ENCODE results near the gene C11orf24.
"Not testable (repeated sequence)": the region's sequence is repeated elsewhere in the genome, so short reads cannot be mapped to it uniquely, and the experiment has no call there.

C11orf24 gene

DNA sequence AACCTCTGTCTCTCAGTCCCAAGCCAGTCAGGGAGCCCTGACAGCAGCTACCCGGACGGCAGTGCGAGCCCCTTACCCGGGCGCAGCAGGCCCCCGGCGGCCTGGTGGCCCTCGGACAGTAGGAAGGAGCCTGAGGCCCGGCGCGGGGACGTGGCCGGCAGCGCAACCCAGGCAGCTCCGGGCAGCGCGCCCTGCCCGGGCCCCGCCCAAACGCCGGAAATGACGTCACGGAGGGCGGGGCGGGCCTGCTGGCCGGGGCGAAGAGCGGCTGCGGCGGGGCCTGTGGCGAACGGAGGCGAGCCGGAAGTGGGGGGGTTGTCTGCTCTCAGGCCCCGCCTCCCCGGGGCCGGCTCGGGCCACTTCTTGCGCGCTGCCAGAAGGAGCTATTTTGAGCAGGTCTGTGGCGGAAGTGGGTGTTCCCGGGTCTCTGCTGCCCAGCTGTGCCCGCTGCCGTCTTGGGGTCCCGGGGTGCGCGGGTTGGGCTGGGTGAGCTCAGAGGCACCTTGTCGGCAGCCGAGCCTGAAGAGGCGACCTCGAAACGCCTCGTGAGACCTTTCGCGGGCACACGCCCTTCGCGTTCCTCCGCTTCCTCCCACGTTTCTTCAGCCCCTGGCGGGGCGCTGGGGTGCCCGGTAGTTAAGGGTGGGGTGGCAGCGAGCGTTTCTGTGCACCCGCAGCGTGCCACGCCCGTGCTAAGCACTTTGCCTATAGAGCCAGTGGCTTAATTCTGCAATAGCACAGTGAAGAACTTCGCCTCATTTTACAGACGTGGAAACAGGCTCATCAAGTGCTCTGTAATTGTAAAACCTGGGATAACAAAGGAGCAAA is at the start of gene C11orf24:
Gene C11orf24 (minus strand): TSS at position 193 of the 828 bp plus-strand sequence. CDS start 8,206 bp downstream, outside the sequence.
- DNase-seq = peak; percentile 96

DNA sequence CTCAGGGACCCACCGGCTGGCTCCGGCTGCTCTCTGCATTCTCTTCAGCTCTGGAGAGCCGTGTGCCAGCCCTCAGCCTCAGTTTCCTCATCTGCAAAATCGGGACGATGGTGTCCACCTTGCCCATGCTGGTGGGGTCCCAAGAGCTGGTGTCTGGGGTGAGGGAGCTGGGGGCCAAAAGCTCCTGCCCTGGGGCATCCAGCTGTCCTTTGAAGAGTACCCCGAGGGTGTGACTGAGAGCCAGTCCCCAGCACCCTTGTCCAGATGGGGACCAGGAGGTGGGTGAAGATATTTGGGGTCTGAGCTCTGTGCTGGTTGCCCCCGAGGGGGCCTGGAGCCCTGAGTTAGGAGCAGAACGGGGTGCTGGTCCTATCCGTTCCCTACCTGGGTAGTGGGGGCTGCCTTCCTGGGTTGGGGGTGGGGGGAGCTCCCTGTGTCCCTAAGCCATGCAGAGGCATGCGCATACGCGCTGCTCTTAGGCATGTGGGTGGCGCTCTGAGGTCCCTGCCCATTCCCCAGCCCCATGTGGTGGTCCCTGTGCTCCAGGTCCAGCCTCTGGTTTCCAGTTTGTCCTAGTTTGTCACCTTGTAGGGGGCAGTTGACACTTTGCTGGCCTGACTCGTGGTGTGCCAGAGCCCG is 45.5 kb upstream of the C11orf24 start:
- no peak for DNase-seq

DNA sequence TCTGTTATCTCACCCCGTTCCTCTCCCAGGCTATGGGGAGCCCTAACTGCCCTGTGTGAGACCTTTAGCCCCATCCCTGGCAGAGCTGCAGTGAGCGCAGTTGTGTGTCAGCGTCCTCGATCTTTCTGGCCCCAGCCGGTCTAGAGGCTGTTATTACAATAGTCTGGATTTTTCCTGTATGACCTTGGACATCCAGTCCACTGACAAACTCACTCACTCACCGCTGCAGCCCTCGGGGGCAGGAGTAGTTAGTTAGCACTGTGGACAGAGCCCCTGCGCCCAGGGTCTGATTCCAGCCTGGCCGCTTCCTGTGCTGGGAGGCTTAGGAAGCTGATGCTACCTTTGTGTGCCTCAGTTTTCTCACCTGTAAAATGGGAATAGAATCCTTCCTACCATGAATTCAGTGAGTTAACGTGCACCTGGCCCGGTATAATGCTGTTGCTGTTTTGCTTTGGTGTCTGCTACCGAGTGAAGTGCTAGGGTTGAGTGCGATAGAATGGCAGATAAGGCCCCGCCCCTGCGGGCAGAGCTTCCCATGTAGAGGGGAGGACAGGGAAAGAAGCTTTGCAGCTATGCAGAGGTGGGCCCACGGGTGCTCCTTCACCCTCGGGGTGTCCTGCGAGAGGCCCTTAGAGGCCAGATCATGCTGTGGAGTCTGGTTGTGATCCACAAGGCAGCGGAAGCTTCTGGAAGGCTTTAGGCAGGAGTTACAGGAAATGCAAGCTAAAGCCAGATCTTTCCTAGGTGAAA is 43.6 kb upstream of the C11orf24 start:
- no peak for DNase-seq

DNA sequence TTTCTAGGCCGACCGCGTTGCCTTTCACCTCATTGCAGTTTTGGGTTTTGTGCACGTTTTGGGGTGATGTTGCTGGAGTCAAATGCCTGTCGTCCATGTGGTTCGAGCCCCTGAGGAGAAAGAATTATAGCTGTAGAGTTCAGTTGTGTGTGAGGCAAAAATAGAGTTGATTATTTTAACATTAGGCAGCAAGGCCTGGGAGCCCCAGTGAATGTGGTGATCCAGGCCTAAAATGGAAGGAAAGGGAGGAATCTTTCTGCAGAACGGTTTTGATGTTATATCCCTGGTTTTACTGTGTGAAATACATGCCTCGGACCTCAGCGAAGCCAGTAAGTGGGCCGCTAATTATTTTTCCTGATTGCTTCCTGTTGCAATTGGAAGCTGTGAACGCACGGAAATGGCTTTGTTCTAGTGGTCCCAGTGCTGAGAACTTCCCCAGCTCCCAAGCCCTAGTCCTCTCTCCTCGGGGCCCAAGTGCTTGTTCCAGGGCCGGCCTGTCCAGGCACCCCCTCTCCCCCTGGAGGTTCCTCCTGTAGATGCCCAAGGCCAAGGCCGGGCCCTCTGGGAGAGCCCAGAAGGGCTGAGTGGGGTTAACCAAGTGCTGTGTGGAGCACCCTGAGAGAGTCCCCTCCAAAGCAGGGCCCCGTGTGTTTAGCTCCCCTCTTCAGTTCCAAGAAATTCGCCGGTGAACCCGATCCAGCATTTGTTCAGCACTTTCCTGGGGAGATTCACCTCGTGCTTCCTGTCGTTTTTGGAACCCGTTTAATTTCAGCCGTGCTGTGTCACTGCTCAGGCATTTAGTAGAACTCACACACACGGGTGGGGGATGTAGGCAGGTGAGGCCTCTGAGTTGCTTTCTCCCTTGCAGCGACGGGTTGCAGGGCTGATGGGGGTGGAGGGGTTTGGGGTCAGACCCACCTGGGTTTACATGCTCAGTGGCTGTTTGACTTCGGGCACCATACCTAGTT is 42.7 kb upstream of the C11orf24 start:
- no peak for DNase-seq

DNA sequence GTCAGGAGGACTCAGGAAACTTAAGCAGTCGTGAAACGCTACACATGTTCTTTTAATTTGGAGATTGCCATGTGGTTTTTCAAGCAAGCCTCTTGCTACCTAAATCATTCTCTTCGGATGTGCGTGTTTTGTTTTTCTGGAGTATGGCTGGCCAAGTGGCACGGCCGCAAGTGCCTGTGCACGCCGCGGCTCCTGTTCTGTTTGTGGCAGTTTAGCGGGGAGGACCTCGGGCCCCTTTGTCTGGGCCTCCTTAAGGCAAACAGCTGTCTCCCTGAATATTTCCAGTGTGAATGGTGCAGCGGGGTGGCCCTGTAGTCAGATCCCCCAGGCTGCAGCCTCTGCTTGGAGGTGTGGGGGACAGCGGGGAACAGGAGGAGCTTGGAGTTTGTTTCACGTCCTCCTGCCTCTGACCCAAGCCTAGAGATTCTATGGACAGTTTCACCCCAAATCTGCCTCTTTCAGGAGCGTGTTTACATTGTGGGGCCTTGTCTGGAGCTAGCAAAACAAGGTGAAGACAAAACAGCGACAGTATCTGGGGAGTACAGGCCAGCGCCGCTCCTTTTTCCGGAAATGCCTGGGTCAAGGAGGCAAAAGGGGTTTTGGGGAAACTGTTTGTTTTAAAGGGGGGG is 41.9 kb upstream of the C11orf24 start:
- no peak for DNase-seq

DNA sequence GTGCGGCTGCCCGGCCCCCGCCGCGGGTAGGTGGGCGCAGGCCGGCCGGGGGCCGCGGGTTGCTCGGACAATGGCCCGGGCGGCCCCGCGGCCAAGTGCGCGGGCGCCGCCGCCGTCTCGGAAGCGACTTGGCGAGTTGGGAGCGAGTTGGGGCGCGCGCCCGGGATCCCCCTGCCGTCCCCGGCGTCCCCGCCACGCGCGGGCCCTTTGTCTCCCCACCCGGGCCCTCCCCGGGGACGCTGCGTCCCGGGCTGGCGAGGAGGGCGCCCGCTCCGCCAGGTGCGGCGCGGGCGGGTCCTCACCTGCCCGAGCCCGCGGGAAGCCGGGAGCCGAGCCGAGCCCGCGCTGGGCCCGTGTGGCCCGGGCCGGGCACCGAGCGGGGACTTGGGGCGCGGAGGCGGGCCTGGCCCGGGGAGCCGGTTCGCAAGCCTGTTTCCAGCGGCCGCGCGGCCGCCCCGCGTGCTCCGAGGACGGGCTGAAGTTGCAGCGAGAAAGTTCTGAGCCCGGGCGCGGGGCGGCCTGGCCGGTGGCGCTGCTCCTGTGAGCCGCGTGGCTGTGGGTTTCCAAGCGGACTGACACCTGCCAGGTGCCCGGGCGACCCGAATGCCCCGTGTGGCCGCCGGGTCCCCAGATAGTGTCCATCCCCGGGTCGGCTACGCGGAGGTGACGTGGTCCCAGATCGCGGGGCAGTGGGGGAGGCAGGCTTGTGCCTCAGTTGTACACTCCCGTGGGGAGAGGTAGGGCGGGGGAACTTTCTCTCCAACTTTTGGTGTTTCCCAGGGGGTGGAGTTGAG is 41.2 kb upstream of the C11orf24 start:
- DNase-seq = no peak

DNA sequence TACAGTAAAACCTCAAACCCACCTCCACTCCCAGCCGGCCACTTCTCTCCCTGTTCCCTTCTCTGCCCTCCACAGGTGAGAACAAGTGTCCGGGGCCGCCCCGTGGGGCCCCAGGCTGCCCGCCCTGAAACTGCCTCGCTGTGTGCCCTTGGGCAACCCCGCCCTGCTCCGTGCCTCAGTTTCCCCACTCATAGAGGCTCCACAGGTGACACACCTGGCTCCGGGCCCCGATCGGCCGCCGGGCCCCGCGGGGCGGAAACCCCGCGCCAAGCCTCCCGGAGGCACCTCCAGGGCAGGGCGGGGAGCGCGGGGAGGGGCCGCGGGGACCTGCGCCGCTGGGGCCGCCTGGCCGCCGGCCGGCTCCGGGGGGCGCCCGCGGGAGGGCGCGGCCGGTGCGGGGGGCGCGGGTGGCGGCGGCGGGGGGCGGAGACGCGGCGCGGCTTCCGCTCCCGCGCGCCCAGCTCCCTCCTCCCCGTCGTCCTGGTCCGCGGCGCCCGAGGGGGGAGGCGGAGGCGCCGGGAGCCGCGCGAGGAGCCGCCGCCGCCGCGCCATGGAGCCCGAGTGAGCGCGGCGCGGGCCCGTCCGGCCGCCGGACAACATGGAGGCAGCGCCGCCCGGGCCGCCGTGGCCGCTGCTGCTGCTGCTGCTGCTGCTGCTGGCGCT is 40.5 kb upstream of the C11orf24 start, which contains the start of gene LRP5:
Gene LRP5 (plus strand): TSS at position 475 of the 663 bp plus-strand sequence. CDS start 124 bp downstream, at position 599.
- DNase-seq = no peak

DNA sequence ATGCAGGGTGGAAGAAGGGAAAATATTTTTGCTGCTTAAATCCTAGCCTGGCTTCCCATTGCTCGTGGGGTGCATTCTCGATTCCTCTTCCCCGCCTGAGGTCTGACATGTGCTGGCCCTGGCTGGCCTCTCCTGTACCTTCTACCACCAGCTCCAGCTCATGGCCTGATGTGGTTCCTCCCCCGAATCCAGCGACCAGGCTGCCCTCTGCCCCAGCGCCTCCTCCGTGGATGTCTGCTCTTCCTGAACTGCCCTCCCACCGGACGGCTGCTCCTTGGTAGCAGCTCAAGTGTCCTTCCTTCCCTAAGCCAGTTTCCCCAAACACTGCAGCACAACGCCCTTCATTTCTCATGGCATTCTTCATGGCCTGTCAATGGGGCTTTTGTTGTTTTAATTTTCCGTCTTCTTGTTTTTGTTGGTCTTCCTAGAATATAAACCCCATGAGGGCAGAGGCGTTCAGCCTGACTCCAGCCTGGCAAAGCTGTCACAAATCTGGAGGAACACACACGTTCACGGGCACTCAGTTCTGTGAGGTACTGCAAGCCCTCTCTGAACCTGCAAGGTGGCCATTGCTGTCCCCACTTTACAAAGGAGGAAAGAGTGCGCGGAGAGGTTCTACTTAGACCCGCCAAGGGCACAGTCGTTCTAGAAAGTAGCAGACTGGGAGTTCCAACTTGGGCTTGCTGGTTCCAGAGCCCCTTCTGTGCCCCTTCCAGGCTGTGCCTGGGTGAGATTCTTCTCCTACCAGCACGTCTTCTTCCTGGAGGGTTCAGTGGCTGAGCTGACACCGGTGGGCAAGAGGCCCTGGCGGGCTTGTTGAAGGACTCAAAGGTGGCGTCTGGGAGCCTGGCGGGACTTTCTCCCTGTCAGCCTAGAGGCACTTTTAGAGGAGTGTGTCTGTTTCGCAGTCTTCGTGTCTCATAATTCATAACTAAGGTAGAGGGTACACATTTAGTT is 39.7 kb upstream of the C11orf24 start:
- no peak for DNase-seq

DNA sequence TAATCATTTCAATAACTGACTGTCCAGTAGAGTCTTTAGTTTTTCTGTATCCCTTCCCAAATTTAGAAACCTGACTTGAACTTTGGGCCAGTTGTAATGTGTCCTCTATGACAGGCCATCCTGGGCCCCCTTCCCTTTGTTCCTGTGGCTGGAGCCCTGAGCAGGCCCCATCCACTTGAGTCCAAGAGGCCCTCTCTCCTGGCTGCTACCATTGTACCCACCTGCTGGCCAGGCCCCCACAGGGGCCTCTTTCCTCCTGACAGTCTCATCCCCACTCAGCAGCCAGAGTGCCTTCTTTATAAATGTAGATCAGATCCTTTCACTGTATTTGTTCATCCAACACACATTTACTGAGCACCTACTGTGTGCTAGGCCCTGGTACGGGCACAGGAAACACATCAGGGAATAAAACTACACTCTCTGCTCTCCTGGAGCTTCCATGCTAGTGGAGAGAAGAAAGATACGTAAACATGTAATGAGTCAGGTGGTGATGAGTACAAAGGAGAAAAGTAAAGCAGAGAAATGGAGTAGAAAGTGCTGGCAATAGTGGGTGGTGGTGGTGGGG is 37.9 kb upstream of the C11orf24 start:
- no peak for DNase-seq

DNA sequence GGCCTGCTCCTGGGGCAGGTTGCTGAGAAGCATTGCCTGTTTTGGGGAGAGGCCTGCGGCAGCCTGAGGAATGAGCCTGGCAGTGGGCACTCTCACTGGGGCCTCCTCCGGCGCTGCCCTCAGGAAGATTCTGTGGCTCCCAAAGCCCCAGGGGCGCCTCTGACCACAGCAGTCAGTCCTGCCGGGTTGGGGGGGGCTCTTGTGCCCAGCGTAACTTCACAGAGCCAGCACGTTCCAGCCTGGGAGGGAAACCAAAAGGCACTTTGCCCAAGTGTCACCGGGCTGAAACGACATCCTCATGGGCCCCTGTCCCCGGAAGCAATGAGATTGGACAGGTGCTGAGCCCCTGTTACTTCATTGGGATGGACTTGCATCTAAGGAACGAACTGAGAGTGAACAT is 36.3 kb upstream of the C11orf24 start:
- DNase-seq = no peak

DNA sequence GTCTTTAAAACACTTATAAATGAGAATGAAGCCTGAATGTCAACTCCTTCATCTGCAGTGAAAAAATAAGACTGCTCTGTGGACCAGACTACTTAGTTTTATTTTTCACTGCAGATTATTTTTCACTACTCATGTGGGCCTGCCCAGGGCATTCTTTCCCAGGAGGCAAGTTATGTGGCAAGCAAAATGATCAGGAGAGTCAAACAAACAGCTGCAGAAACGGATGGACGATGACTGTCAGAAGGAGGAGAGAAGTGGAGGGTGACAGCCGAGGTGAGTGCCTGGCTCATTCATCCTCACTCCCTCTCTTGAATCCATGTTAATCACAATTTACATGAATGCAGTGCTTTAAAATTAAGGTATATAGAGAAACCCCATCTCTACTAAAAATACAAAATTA is 34.9 kb upstream of the C11orf24 start:
- no peak for DNase-seq

DNA sequence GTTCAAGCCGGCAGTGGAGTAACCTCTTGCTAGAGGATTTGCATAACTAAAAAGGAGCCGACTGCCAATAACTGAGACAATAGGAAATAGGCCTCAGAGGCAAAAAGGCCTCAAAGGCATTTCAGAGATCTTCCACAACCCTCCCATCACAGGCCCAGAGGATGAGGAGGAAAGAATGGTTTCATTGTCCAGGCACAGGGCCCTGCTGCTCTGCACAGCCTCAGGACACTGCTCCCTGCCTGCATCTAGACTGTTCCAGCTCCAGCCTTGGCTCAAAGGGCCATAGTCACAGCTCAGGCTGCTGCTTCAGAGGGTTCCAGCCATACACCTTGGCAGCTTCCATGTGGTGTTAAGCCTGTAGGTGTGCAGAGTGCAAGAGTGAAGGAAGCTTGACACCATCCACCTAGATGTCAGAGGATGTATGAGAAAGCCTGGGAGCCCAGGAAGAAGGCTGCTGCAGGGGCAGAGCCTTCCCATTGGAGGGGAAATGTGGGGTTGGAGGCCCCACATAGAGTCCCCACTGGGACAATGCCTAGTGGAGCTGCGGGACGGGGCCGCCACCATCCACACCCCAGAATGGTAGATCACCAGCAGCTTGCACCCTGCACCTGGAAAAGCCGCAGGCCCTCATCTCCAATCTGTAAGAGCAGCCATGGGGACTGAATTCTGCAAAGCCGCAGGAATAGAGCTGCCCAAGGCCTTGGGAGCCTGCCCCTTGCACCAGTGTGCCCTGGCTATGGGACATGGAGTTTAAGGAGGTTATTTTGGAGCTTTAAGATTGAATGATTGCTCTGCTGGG is 32.4 kb upstream of the C11orf24 start:
- no peak for DNase-seq

DNA sequence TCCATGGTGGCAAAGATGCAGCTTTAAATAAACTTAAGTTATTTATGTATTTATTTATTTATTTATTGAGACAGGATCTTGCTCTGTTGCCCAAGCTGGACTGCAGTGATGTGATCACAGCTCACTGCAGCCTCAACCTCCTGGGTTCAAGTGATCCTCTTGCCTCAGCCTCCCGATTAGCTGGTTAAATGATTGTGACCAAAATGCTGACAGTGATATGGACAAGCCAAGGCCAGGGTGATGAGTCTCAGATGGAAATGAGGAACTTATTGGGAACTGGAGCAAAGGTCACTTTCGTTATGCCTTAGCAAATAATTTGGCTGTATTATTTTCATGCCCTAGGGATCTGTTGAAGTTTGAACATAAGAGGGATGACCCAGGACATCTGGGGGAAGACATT is 31.3 kb upstream of the C11orf24 start:
- no peak for DNase-seq

DNA sequence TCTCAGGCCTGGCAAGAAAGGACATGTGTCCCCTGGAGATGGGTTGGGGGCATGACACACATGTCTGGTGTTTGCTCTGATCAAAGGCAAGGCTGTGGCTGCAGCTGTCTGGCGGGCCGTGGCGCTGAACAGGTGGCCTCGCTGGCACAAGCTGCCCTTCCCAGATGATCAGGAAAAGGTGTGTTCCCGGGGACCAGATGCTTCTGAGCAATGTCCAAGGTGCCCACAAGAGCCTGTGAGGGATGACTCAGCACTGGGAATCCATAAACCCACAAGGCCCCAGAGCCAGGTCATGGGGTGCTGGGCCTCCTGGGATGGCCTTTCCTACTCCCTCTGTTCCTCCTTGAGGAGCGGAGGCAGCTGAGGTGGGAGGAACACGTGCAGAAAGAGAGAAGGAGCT is 30.9 kb upstream of the C11orf24 start:
- no peak for DNase-seq

DNA sequence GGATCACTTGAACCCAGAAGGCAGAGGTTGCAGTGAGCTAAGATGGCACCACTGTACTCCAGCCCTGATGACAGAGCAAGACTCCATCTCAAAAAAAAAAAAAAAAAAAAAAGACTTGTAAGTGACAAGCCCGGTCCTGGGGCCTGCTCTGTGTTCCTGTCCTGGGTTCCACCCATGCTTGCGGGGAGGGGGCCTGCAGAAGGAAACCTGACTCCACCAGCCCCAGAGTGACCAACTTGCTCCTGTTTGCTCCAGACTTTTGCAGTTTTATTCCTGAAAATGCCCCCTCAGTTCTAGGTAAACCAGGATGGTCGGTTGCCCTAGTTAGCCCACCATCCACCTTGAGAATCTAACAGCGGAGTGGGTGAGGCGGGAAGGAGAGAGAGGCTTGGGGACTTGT is 30.5 kb upstream of the C11orf24 start:
- no peak for DNase-seq

DNA sequence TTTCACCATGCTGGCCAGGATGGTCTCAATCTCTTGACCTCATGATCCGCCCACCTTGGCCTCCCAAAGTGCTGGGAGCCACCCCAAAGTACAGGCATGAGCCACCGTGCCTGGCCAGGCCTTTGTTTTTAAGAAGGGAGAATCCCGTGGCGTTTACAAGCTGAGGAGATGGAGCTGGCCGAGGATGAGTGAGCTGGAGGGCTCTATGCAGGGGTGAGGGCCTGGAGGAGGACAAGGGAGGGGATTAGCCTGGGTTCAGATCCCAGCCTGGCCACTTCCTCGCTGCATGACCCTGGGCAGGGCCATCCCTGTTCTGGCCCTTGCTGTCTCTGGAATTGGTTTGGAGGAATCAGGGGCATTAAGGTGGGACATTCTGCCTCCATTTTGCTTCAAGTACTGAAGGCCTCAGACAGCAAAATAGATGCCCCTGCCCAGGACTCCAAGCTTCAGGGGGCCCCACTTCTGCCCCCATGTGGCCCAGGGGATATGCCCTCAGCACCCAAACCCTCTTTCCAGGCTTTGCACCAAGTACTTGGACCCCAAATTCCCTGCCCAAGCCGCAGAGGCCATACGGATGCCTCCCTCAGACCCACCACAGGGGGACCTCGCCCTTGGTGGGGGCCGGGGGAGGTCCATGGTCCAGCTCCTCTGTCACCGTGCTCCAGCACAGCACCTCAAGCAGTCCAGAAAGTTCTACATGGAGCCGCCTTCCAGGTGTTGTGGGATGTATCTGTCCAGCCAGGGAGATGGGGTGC is 28.5 kb upstream of the C11orf24 start:
- DNase-seq = no peak

DNA sequence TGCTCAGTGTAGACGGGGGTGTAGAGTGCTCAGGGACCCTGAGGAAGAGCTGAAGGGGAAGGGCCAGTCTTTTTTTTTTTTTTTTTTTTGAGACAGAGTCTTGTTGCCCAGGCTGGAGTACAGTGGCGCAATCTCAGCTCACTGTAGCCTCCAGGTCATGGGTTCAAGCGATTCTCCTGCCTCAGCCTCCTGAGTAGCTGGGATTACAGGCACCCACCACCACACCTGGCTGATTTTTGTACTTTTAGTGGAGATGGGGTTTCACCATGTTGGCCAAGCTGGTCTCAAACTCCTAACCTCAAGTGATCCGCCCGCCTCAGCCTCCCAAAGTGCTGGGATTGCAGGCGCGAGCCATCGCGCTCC is 27.7 kb upstream of the C11orf24 start:
- DNase-seq = not testable (repeated sequence)
